HG02623 (cell line): ENCODE measurements around the gene SLC43A3.

Experiments used
- ATAC-seq: cut with Tn5 transposase; IDR thresholded peaks from one replicate; pipeline ENCODE4 v1.9.1; 2021; ENCODE audit warnings: moderate library complexity; ENCODE audit not compliant: unreplicated experiment

SLC43A3 gene

GRCh38 chr11:57360991-57361390 is 65.9 kb downstream of the SLC43A3 start:
- no peak for ATAC-seq

- no peak for ATAC-seq
Measured at GRCh38 chr11:57359896-57360690, 66.8 kb downstream of the SLC43A3 start.

GRCh38 chr11:57359396-57359795 is 67.5 kb downstream of the SLC43A3 start:
- ATAC-seq: no peak

GRCh38 chr11:57358991-57359390 is 67.9 kb downstream of the SLC43A3 start:
- no peak for ATAC-seq

GRCh38 chr11:57358543-57358961 is 68.4 kb downstream of the SLC43A3 start:
- ATAC-seq: no peak

- ATAC-seq: no peak
Measured at GRCh38 chr11:57357856-57358255, 69.1 kb downstream of the SLC43A3 start.

GRCh38 chr11:57357310-57357709 is 69.6 kb downstream of the SLC43A3 start:
- ATAC-seq: no peak
